WI38 (cell line): Measurements from ENCODE around the gene OVCH2.

Experiments
- H3K4me3 ChIP-seq: 2 replicates; pipeline ENCODE4 v1.5.1; 2011; ENCODE audit warnings: low read depth, mild to moderate bottlenecking, control low read depth, low read length
- TF ChIP-seq, protein P1 (sequence below): IDR thresholded peaks from 2 replicates; pipeline ENCODE4 v1.5.1; 2012; ENCODE audit warnings: low read depth, mild to moderate bottlenecking, control low read depth, low read length

The OVCH2 gene

DNA sequence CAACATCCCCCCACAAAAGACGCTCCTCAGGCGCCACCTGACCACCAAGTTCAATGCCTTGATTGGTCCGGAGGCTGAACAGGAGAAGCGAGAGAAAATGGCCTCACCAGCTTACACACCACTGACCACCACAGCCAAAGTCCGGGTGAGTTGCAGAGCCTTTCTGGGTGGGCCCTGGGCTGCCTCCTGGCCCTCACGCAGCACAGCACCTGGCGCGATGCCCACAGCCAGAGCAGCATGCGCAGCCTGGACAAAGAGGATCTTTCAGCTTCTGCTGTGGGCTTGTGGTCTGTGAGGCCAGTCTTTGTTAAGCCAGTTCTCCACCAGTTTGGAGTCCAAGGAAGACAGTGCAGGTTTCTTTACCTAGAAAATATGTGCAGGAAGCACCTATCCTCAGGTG lies 54.6 kb downstream of the OVCH2 start:
- TF ChIP-seq, protein P1, sequence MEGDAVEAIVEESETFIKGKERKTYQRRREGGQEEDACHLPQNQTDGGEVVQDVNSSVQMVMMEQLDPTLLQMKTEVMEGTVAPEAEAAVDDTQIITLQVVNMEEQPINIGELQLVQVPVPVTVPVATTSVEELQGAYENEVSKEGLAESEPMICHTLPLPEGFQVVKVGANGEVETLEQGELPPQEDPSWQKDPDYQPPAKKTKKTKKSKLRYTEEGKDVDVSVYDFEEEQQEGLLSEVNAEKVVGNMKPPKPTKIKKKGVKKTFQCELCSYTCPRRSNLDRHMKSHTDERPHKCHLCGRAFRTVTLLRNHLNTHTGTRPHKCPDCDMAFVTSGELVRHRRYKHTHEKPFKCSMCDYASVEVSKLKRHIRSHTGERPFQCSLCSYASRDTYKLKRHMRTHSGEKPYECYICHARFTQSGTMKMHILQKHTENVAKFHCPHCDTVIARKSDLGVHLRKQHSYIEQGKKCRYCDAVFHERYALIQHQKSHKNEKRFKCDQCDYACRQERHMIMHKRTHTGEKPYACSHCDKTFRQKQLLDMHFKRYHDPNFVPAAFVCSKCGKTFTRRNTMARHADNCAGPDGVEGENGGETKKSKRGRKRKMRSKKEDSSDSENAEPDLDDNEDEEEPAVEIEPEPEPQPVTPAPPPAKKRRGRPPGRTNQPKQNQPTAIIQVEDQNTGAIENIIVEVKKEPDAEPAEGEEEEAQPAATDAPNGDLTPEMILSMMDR, result no peak
- no peak overlapping the region for H3K4me3 ChIP-seq

- H3K4me3 ChIP-seq, result no peak overlapping the region
- TF ChIP-seq, protein P1, result no peak
Observed at GRCh38 chr11:7651140-7651551, 55.1 kb downstream of the OVCH2 start.

- TF ChIP-seq, protein P1, result no peak
- no peak overlapping the region for H3K4me3 ChIP-seq
Observed at GRCh38 chr11:7648264-7648663, 58.0 kb downstream of the OVCH2 start.

- TF ChIP-seq, protein P1, result no peak
- no peak overlapping the region for H3K4me3 ChIP-seq
Observed at GRCh38 chr11:7646866-7647265, 59.4 kb downstream of the OVCH2 start.

- TF ChIP-seq, protein P1, result no peak
- no peak overlapping the region for H3K4me3 ChIP-seq
Observed at GRCh38 chr11:7645206-7645605, 61.1 kb downstream of the OVCH2 start.

DNA sequence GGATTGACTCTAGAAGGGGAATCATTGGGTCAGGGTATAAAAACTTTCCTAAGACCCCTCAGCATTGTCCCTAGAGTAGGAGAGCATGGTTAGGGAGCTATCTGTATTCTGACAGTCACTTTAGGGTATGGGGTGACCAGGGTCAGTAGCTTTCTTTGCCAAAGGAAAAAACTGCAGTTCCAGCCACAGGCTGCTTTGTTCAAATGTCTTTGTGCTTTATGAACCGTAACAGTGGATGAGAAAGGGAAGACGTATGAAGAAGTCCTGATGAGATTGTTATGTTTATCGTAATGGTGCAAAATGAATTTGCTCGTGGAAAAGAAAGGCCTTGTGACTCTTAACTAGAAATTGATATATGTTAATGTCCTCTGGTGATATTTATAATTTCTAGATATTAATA lies 63.0 kb downstream of the OVCH2 start:
- no peak overlapping the region for H3K4me3 ChIP-seq
- TF ChIP-seq, protein P1, result no peak

DNA sequence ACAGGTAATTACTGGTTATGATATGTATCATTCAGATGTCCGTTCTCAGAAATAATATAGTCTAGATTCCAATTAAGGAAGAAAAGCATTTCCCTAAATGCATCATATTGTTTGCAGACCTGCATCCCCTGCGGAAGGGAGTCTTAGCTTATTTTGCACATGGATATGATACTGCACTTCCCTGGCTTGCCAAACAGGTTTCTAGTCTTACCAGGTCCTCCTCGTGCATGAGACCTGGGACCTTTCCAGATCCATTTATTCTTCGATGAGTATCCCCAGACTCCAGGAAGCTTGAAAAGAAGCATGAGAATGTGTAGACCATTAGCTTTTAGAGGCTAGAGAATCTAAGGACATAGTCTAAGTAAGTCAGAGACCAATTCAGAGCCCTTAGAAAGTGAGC lies 63.5 kb downstream of the OVCH2 start:
- TF ChIP-seq, protein P1, result no peak
- no peak overlapping the region for H3K4me3 ChIP-seq
